ENCODE data around the gene DNAJC1. TPM values are rescaled to one million over a fixed set of nuclear protein-coding genes. Genes with fewer than 3 reads are reported as not detected.
A peak's percentile ranks its signal among the peaks of the same experiment; 100 is the strongest.

DNAJC1 gene
- total and polyA plus RNA-seq, 10 of the 15 experiments (the other 5 are each of a cell fraction or from before 2014, with no cell fraction given), result 2.5 to 39.3 (median 20.4) TPM

DNA sequence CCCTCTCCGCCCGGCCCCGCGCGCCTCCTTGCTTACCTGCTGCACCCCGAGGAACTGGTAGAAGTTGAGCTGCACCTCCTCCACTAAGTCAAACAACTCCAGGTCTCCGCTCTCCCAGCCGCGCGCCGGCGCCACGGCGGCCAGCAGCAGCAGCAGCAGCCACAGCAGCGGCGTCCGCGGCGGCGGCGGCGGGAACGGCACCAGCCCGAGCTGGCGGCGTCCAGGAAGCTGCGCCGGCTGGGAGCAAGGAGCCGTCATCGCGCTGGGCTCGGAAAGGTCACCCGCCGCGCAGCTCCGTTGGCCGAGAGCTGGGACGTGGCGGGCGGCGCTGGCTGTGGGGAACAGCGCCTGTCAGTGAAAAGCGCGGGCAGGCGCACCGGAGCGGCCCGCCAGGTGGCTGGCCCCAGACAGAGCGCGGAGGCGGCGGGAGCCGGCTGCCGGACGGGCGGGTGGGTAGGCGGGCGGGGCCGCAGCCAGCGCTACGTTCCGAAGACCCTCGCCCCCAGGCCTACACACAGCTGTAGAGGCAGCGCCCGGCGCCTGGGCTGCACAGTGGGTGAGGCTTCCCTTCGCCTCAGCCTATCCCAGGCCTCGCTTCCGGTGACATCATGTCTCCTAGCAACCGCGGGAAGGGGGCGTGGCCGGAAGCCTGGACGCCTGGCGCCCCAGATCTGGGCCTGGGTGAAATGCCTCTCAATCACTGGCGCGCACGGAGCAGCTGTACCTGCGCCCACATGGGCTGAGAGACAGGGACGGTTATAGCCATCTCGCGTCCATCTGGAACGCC is at the start of gene DNAJC1 (continued):
- TF ChIP-seq E4F1 (IDR thresholded peaks at IDR 0.05; ENCODE audit: borderline replicate concordance, partially characterized antibody) (no peak), CHD1 (IDR thresholded peaks at IDR 0.05; ENCODE audit: low read depth, low read length) (no peak), NBN (IDR thresholded peaks at IDR 0.05) (0 out of 2 replicates have a peak, but pooled peaks have one; percentile 70), CBFB (IDR thresholded peaks at IDR 0.05; ENCODE audit: low read depth) (no peak), E2F8 (IDR thresholded peaks at IDR 0.05; ENCODE audit: low read depth, partially characterized antibody) (no peak), CREM (IDR thresholded peaks at IDR 0.05; ENCODE audit: low read depth) (peak; percentile 83; the same call in 1 of the 2 replicates), SPI1 (IDR thresholded peaks at IDR 0.05; ENCODE audit: borderline replicate concordance, insufficient read depth, low read depth, low read length) (no peak), ZBTB4 (CRISPR knock-in tag; IDR thresholded peaks at IDR 0.05) (no peak), HDAC2 (IDR thresholded peaks at IDR 0.05) (no peak), STAT3 (IDR thresholded peaks at IDR 0.05; ENCODE audit: low read depth, low read length) (no peak), DPF2 (IDR thresholded peaks at IDR 0.05) (peak; percentile 78), CHD2 (IDR thresholded peaks at IDR 0.05; ENCODE audit: borderline replicate concordance, low read depth, low read length) (no peak)
- TF ChIP-seq, protein P1, sequence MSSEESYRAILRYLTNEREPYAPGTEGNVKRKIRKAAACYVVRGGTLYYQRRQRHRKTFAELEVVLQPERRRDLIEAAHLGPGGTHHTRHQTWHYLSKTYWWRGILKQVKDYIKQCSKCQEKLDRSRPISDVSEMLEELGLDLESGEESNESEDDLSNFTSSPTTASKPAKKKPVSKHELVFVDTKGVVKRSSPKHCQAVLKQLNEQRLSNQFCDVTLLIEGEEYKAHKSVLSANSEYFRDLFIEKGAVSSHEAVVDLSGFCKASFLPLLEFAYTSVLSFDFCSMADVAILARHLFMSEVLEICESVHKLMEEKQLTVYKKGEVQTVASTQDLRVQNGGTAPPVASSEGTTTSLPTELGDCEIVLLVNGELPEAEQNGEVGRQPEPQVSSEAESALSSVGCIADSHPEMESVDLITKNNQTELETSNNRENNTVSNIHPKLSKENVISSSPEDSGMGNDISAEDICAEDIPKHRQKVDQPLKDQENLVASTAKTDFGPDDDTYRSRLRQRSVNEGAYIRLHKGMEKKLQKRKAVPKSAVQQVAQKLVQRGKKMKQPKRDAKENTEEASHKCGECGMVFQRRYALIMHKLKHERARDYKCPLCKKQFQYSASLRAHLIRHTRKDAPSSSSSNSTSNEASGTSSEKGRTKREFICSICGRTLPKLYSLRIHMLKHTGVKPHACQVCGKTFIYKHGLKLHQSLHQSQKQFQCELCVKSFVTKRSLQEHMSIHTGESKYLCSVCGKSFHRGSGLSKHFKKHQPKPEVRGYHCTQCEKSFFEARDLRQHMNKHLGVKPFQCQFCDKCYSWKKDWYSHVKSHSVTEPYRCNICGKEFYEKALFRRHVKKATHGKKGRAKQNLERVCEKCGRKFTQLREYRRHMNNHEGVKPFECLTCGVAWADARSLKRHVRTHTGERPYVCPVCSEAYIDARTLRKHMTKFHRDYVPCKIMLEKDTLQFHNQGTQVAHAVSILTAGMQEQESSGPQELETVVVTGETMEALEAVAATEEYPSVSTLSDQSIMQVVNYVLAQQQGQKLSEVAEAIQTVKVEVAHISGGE (CRISPR knock-in tag; IDR thresholded peaks at IDR 0.05), result no peak
- TF ChIP-seq, protein P2, sequence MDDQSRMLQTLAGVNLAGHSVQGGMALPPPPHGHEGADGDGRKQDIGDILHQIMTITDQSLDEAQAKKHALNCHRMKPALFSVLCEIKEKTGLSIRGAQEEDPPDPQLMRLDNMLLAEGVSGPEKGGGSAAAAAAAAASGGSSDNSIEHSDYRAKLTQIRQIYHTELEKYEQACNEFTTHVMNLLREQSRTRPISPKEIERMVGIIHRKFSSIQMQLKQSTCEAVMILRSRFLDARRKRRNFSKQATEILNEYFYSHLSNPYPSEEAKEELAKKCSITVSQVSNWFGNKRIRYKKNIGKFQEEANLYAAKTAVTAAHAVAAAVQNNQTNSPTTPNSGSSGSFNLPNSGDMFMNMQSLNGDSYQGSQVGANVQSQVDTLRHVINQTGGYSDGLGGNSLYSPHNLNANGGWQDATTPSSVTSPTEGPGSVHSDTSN (IDR thresholded peaks at IDR 0.05; ENCODE audit: insufficient replicate concordance, low read depth, low read length), result peak; percentile 76

Data from GM12878 (cell line).